KMS-11 (cell line): ENCODE measurements around the gene LRRC28.
"Not testable (repeated sequence)": the region's sequence is repeated elsewhere in the genome, so short reads cannot be mapped to it uniquely, and the experiment has no call there.

ENCODE experiments used
- H2AFZ ChIP-seq: fragments of 200-600 bp; sonication (generic); 2 replicates; pipeline ENCODE4 v1.6.1; 2016; ENCODE audit warnings: antibody characterized with exemption, mixed run types, low read depth
- H3K27ac ChIP-seq: fragments of 200-600 bp; sonication (generic); 2 replicates; pipeline ENCODE4 v1.6.1; 2016; ENCODE audit warnings: mild to moderate bottlenecking, mixed run types
- H3K27me3 ChIP-seq: fragments of 200-600 bp; sonication (generic); 2 replicates; pipeline ENCODE4 v1.6.1; 2017; ENCODE audit warnings: mild to moderate bottlenecking, low read depth, mixed run types, moderate library complexity; ENCODE audit not compliant: insufficient read depth
- H3K36me3 ChIP-seq: fragments of 200-600 bp; sonication (generic); 2 replicates; pipeline ENCODE4 v1.6.1; 2017; ENCODE audit warnings: mild to moderate bottlenecking, mixed run types; ENCODE audit not compliant: insufficient read depth
- H3K4me1 ChIP-seq: fragments of 200-600 bp; sonication (generic); 2 replicates; pipeline ENCODE4 v1.6.1; 2016; ENCODE audit warnings: mild to moderate bottlenecking, low read depth, mixed run types; ENCODE audit not compliant: poor library complexity, severe bottlenecking
- H3K4me2 ChIP-seq: fragments of 200-600 bp; sonication (generic); 2 replicates; pipeline ENCODE4 v1.7.0; 2016; ENCODE audit warnings: mild to moderate bottlenecking, mixed run types
- H3K4me3 ChIP-seq: fragments of 200-600 bp; sonication (generic); IDR thresholded peaks from 2 replicates; pipeline ENCODE4 v1.6.1; 2017; ENCODE audit warnings: low read depth, low read length, mixed read lengths; ENCODE audit not compliant: insufficient read depth
- H3K79me2 ChIP-seq: fragments of 200-600 bp; sonication (generic); 2 replicates; pipeline ENCODE4 v1.6.1; 2016; ENCODE audit warnings: low read depth, mixed run types; ENCODE audit not compliant: insufficient read depth
- H3K9ac ChIP-seq: fragments of 200-600 bp; sonication (generic); 2 replicates; pipeline ENCODE4 v1.6.1; 2016; ENCODE audit warnings: mild to moderate bottlenecking, mixed run types
- H4K20me1 ChIP-seq: fragments of 200-600 bp; sonication (generic); 2 replicates; pipeline ENCODE4 v1.6.1; 2016; ENCODE audit warnings: mild to moderate bottlenecking, mixed run types; ENCODE audit not compliant: insufficient read depth
- TF ChIP-seq, protein P1 (sequence below): fragments of 200-600 bp; sonication (generic); conservative IDR thresholded peaks from 2 replicates; pipeline ENCODE4 v1.6.1; 2017; ENCODE audit warnings: low read depth, mild to moderate bottlenecking, antibody characterized with exemption, low read length, moderate library complexity, mixed read lengths

Gene LRRC28

DNA sequence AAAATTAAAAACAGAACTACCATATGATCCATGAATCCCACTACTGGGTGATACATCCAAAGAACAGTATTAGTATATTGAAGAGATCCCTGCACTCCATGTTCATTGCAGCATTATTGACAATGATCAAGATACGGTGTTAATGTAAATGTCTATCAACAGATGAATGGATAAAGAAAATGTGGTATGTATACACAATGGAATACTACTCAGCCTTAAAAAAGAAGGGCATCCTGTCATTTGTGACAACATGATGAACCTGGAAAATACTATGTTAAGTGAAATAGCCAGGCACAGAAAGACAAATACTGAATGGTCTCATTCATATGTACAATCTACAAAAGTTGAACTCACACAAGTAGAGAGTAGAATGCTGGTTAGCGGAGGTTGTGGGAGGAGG is 18.5 kb upstream of the LRRC28 start:
- Histone ChIP-seq H2AFZ (no peak overlapping the region), H3K79me2 (no peaks in the 10 kb centered on the region), H3K36me3 (no peaks in the 10 kb centered on the region), H3K4me2 (no peak overlapping the region), H4K20me1 (no peaks in the 10 kb centered on the region), H3K9ac (no peak overlapping the region), H3K27ac (no peak overlapping the region), H3K4me3 (no peak overlapping the region), H3K27me3 (no peaks in the 10 kb centered on the region), H3K4me1 (peaks cover 7% of the 10 kb centered on the region)
- TF ChIP-seq, protein P1, sequence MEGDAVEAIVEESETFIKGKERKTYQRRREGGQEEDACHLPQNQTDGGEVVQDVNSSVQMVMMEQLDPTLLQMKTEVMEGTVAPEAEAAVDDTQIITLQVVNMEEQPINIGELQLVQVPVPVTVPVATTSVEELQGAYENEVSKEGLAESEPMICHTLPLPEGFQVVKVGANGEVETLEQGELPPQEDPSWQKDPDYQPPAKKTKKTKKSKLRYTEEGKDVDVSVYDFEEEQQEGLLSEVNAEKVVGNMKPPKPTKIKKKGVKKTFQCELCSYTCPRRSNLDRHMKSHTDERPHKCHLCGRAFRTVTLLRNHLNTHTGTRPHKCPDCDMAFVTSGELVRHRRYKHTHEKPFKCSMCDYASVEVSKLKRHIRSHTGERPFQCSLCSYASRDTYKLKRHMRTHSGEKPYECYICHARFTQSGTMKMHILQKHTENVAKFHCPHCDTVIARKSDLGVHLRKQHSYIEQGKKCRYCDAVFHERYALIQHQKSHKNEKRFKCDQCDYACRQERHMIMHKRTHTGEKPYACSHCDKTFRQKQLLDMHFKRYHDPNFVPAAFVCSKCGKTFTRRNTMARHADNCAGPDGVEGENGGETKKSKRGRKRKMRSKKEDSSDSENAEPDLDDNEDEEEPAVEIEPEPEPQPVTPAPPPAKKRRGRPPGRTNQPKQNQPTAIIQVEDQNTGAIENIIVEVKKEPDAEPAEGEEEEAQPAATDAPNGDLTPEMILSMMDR: no peak

DNA sequence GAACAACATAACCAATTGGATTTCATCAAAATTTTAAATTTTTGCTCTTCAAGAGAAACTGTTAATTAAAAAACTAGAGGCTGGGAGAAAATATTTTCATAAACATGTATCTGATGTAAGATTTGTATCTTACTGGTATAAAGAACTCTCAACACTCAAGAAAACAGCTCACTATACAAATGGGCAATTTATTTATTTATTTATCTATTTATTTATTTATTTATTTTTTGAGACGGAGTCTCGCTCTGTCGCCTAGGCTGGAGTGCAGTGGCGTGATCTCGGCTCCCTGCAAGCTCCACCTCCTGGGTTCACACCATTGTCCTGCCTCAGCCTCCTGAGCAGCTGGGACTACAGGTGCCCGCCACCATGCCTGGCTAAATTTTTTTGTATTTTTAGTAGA is 17.1 kb upstream of the LRRC28 start:
- not testable (repeated sequence) for H2AFZ ChIP-seq, H4K20me1 ChIP-seq, H3K9ac ChIP-seq, H3K27ac ChIP-seq, H3K79me2 ChIP-seq, H3K27me3 ChIP-seq, H3K4me3 ChIP-seq, H3K4me2 ChIP-seq, H3K36me3 ChIP-seq
- peaks cover 13% of the 10 kb centered on the region for H3K4me1 ChIP-seq

DNA sequence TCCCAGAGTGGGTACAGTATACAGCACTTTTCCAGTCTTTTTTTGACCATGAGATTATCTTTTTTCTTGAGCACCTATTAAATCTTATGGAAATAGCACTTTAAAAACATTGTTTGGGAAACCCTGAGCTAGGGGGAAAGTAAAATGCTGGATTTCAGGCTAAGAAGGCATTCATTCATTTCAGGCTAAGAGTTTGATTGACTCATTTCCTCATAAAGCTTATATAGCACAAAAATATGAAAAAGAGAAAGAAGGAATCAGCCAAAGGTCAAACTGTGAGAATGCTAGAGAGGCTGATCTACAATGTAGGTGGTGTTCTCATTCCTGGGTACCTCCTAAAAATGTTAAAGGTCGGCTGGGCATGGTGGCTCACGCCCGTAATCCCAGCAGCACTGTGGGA is 12.4 kb upstream of the LRRC28 start:
- Histone ChIP-seq H3K36me3 (no peaks in the 10 kb centered on the region), H3K4me3 (no peak overlapping the region), H2AFZ (0 out of 2 replicates have a peak overlapping the region, but pooled peaks have one; percentile 17), H3K4me1 (peaks cover 31% of the 10 kb centered on the region), H3K4me2 (no peak overlapping the region; the same call in 1 of the 2 replicates), H3K9ac (peak overlapping the region; percentile 46; the same call in 1 of the 2 replicates), H3K27ac (peak overlapping the region; percentile 79), H3K79me2 (no peaks in the 10 kb centered on the region), H4K20me1 (no peaks in the 10 kb centered on the region), H3K27me3 (no peaks in the 10 kb centered on the region)
- TF ChIP-seq, protein P1: no peak

DNA sequence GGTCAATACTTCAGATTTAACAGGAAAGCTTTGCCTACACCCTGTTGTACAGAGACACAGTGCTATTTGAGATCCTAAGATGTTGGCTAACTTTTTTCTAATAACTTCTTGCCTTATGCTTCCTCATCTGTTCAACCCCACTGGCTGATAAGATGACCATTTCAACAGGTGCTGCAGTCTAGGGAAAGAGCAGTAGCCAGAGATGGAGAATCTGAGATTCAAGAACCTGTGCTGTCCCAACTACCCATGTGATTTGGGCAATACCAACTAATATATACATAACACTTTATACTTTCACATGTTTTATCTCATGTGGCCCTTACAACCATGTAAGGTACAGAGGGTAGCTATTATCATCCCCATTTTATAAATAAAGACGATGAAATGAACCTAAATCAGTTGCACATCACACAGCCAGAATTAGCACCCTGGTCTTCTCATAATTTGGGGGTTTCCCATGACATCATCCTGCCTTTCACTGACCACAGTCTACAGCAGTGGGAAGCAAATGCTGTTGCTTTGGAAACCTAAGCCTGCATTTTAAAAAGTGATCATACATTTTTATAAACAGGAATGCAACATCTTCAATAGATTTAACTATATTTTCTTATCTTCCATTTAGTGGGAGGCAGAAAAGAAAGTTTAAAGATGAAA is 11.6 kb upstream of the LRRC28 start:
- Histone ChIP-seq H3K4me1 (peaks cover 31% of the 10 kb centered on the region), H3K27ac (peak overlapping the region; percentile 79), H3K36me3 (no peaks in the 10 kb centered on the region), H3K79me2 (no peaks in the 10 kb centered on the region), H3K4me2 (peak overlapping the region; percentile 46), H2AFZ (peak overlapping the region; percentile 35; the same call in 1 of the 2 replicates), H3K4me3 (no peak overlapping the region), H3K27me3 (no peaks in the 10 kb centered on the region), H4K20me1 (no peaks in the 10 kb centered on the region), H3K9ac (peak overlapping the region; percentile 46)
- TF ChIP-seq, protein P1: no peak

DNA sequence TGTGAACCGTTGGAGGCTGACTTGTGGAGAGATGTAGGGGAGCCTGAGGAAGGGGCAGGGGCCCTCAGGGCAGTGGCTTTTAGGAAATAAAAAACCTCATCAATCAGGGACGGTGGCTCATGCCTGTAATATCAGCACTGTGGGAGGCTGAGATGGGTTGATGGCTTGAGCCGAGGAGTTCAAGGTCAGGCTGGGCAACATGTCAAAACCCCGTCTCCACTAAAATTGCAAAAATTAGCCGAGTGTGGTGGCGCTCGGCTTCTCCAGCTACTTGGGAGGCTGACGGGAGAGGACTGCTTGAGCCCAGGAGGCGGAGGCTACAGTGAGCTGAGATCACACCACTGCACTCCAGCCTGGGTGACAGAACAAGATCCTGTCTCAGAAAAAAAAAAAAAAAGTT is 9.5 kb upstream of the LRRC28 start:
- TF ChIP-seq, protein P1: no peak
- Histone ChIP-seq H4K20me1 (no peaks in the 10 kb centered on the region), H3K79me2 (no peaks in the 10 kb centered on the region), H3K27ac (no peak overlapping the region), H3K27me3 (no peaks in the 10 kb centered on the region), H3K4me1 (peaks cover 24% of the 10 kb centered on the region), H3K4me3 (no peak overlapping the region), H3K36me3 (no peaks in the 10 kb centered on the region), H3K4me2 (no peak overlapping the region), H2AFZ (no peak overlapping the region), H3K9ac (no peak overlapping the region)
